IPS-20b (cell line): ENCODE data around the gene PPP1CB.

Source experiments
- H3K27ac ChIP-seq: one replicate; pipeline ENCODE4 v1.5.1; 2013; ENCODE audit warnings: low read length
- H3K27me3 ChIP-seq: 2 replicates; pipeline ENCODE4 v1.6.1; 2013; ENCODE audit warnings: mild to moderate bottlenecking, low read length, inconsistent platforms; ENCODE audit not compliant: insufficient read depth
- H3K36me3 ChIP-seq: 2 replicates; pipeline ENCODE4 v1.6.1; 2013; ENCODE audit warnings: low read depth, mild to moderate bottlenecking, inconsistent platforms, low read length, moderate library complexity; ENCODE audit not compliant: insufficient read depth
- H3K4me1 ChIP-seq: 2 replicates; pipeline ENCODE4 v1.6.1; 2013; ENCODE audit warnings: mild to moderate bottlenecking, control low read depth, inconsistent platforms, low read length, moderate library complexity; ENCODE audit not compliant: insufficient read depth
- H3K4me3 ChIP-seq: 2 replicates; pipeline ENCODE4 v1.5.1; 2013; ENCODE audit warnings: mild to moderate bottlenecking, low read length, inconsistent platforms
- H3K9ac ChIP-seq: 2 replicates; pipeline ENCODE4 v1.6.1; 2013; ENCODE audit warnings: low read depth, mild to moderate bottlenecking, inconsistent platforms, low read length, moderate library complexity
- H3K9me3 ChIP-seq: 2 replicates; pipeline ENCODE4 v1.6.1; 2013; ENCODE audit warnings: mild to moderate bottlenecking, low read depth, low read length, inconsistent platforms; ENCODE audit not compliant: insufficient read depth

The PPP1CB gene

DNA sequence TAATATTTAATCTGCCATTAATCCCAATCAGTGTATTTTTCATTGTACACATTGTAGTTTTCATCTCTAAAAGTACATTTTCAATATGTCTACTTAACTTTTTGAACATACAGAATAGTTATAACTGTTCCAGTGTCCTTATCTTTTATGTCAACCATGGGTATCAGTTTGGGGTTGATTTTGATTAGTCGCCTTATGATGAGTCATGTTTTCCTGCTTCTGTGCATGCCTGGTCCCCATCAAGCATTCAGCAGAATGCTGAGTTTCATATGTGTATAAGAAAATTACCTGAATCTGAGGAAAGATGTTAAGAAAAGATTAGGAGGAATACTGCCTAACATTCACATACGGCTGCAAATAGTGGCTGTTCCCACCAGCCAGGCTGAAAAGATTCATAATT lies 76.8 kb downstream of the PPP1CB start:
- Histone ChIP-seq H3K9ac (no peak overlapping the region), H3K27me3 (no peaks in the 10 kb centered on the region), H3K9me3 (no peaks in the 10 kb centered on the region), H3K4me1 (no peaks in the 10 kb centered on the region), H3K36me3 (no peaks in the 10 kb centered on the region), H3K27ac (no peak overlapping the region), H3K4me3 (no peak overlapping the region)

- no peak overlapping the region for H3K27ac ChIP-seq
- H3K9me3 ChIP-seq = no peaks in the 10 kb centered on the region
- H3K27me3 ChIP-seq = no peaks in the 10 kb centered on the region
- H3K9ac ChIP-seq = no peak overlapping the region
- H3K36me3 ChIP-seq = no peaks in the 10 kb centered on the region
- H3K4me3 ChIP-seq = no peak overlapping the region
- H3K4me1 ChIP-seq = no peaks in the 10 kb centered on the region
Measured at GRCh38 chr2:28833740-28834470, 82.3 kb downstream of the PPP1CB start.

GRCh38 chr2:28835781-28836180 lies 84.2 kb downstream of the PPP1CB start:
- no peaks in the 10 kb centered on the region for H3K36me3 ChIP-seq
- no peaks in the 10 kb centered on the region for H3K9me3 ChIP-seq

GRCh38 chr2:28838971-28839370 lies 87.3 kb downstream of the PPP1CB start:
- H3K27ac ChIP-seq = no peak overlapping the region
- no peaks in the 10 kb centered on the region for H3K9me3 ChIP-seq
- H3K9ac ChIP-seq = no peak overlapping the region
- no peaks in the 10 kb centered on the region for H3K36me3 ChIP-seq
- no peaks in the 10 kb centered on the region for H3K27me3 ChIP-seq
- no peak overlapping the region for H3K4me3 ChIP-seq
- H3K4me1 ChIP-seq = no peaks in the 10 kb centered on the region

More at GRCh38 chr2:28835781-28836180, 84.2 kb downstream of the PPP1CB start:
- no peaks in the 10 kb centered on the region for H3K27me3 ChIP-seq
- H3K9ac ChIP-seq = no peak overlapping the region
- H3K27ac ChIP-seq = no peak overlapping the region
- no peak overlapping the region for H3K4me3 ChIP-seq
- H3K4me1 ChIP-seq = no peaks in the 10 kb centered on the region

GRCh38 chr2:28842042-28842441 lies 90.4 kb downstream of the PPP1CB start:
- no peaks in the 10 kb centered on the region for H3K4me1 ChIP-seq
- no peaks in the 10 kb centered on the region for H3K9me3 ChIP-seq
- no peak overlapping the region for H3K27ac ChIP-seq
- H3K27me3 ChIP-seq = no peaks in the 10 kb centered on the region
- no peak overlapping the region for H3K4me3 ChIP-seq
- no peak overlapping the region for H3K9ac ChIP-seq
- no peaks in the 10 kb centered on the region for H3K36me3 ChIP-seq
